SHP77 (cell line): ENCODE data around the gene RETREG3.

Source experiments
- DNase-seq, 2 experiments: peaks; one replicate each; lab custom pipeline; 2025; lab: John Stamatoyannopoulos, UW

RETREG3 gene

DNA sequence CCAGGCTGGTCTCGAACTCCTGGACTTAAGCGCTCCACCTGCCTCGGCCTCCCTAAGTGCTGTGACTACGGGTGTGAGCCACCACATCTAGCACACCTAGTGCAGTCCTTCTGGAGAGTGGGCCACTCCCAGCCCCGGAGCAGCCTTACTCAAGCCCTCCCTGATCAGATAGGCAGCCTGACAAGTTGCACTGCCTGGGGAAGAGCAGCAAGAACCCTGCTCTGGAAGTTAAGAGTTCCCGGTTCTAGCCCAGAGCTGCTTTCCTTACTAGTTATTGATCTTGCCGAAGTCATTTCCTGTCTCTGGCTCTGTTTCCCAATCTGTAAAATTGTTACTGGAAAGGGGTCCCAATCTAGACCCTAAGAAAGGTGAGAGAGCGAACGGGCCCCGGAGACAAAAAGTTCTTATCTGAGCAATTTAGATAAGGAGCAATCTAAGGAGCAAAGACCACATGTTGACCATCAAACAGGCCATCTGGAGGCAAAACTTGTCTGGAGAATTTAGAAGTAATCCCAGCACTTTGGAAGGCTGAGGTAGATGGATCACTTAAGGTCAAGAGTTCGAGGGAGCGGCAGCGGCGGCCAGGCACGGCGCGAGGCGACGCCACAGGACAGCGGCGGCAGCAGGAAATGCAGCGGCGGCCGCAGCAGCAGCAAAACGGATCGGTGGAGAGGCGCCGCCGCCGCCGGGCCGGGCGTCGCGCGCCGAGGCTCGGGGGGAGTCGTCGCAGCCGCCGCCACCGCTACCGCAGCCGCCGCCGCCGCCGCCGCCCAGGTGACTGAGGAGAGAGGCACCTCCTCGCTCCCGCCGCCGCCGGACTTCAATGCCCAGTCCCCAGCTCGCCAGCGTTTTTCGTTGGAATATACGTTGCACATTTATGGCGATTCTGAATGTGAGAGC is 77.5 kb downstream of the RETREG3 start:
- DNase-seq, result peak; percentile 17 to 53

DNA sequence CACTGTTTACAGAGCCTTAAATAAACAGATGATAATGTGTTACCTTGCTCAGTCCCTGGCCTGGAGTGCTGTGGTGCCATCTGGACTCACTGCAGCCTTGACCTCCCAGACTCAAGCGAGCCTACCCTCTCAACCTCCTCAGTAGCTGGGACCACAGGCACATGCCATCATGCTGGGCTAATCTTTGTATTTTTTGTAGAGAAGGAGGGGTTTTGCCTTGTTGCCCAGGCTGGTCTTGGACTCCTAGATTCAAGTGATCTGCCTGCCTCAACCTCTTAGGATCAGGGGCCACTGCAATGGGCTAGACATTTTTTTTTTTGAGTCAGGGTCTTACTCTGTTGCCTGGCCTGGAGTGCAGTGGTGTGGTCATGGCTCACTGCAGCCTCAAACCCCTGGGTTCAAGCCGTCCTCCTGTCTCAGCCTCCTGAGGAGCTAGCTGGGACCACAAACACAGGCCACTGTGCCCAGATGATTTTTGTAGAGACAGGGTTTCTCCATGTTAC is 78.2 kb downstream of the RETREG3 start:
- DNase-seq, result peak; percentile 36 to 55
